ENCODE results near the gene DLG4. TPM values are rescaled to one million over a fixed set of nuclear protein-coding genes. Genes with fewer than 3 reads are reported as not detected.
A peak's percentile ranks its signal among the peaks of the same experiment; 100 is the strongest.

The DLG4 gene
- total RNA-seq, 1 donor from 2014 or later = 131 TPM

- peak; percentile 97 for DNase-seq
Observed at GRCh38 chr17:7214300-7215135, 5.1 kb downstream of the DLG4 start.

GRCh38 chr17:7213895-7214299 lies 5.7 kb downstream of the DLG4 start:
- peak; percentile 73 for DNase-seq

- DNase-seq = no peak
Observed at GRCh38 chr17:7211491-7212273, 8.0 kb downstream of the DLG4 start.

- DNase-seq = no peak
Observed at GRCh38 chr17:7208754-7209460, 10.7 kb downstream of the DLG4 start.

GRCh38 chr17:7208027-7208571 lies 11.5 kb downstream of the DLG4 start:
- DNase-seq = no peak

GRCh38 chr17:7207120-7208001 lies 12.3 kb downstream of the DLG4 start:
- no peak for DNase-seq

- no peak for DNase-seq
Observed at GRCh38 chr17:7205561-7205960, 14.1 kb downstream of the DLG4 start.

GRCh38 chr17:7204828-7205461 lies 14.7 kb downstream of the DLG4 start:
- peak; percentile 78 for DNase-seq

GRCh38 chr17:7204336-7204735 lies 15.3 kb downstream of the DLG4 start:
- DNase-seq = peak; percentile 36

GRCh38 chr17:7203391-7203790 lies 16.2 kb downstream of the DLG4 start:
- DNase-seq = no peak

GRCh38 chr17:7196651-7197401 lies 22.8 kb downstream of the DLG4 start:
- DNase-seq = no peak

GRCh38 chr17:7195971-7196370 lies 23.7 kb downstream of the DLG4 start:
- DNase-seq = no peak

- DNase-seq = no peak
Observed at GRCh38 chr17:7192271-7192937, 27.2 kb downstream of the DLG4 start.

GRCh38 chr17:7191571-7192270 lies 27.9 kb downstream of the DLG4 start:
- peak; percentile 54 for DNase-seq

GRCh38 chr17:7191069-7191468 lies 28.6 kb downstream of the DLG4 start:
- DNase-seq = no peak

GRCh38 chr17:7190276-7190917 lies 29.2 kb downstream of the DLG4 start:
- no peak for DNase-seq

GRCh38 chr17:7186241-7186640 lies 33.4 kb downstream of the DLG4 start:
- DNase-seq = no peak

- no peak for DNase-seq
Observed at GRCh38 chr17:7184647-7185046, 35.0 kb downstream of the DLG4 start.

- DNase-seq = no peak
Observed at GRCh38 chr17:7184091-7184488, 35.5 kb downstream of the DLG4 start.
